Stomach (tissue), 4 donors: Measurements from ENCODE around the gene VMO1.

Source experiments
- EP300 ChIP-seq: sonication (generic); formaldehyde crosslinking; IDR thresholded peaks from one replicate; pipeline ENCODE4 v1.6.1; 2017; ENCODE audit warnings: antibody characterized with exemption
- POLR2A ChIP-seq, 4 donors: fragments of 450-650 bp; IDR thresholded peaks; one replicate each; pipeline ENCODE4 v1.6.1; 2016; ENCODE audit warnings: antibody characterized with exemption in 4 of 4, control low read depth in 2 of 4, mild to moderate bottlenecking in 1 of 4, moderate library complexity in 1 of 4
- POLR2AphosphoS5 ChIP-seq, 3 donors: sonication (generic); formaldehyde crosslinking; IDR thresholded peaks; one replicate each; pipeline ENCODE4 v1.6.1; 2016; ENCODE audit warnings: antibody characterized with exemption in 3 of 3
- TF ChIP-seq, protein P1 (sequence below), 7 experiments: fragments of 450-650 bp in 4 of 7; fragments of 200-600 bp in 3 of 7; sonication (generic) in 3 of 7; IDR thresholded peaks; one replicate each; pipeline ENCODE4 v1.5.1; 2016 to 2019; ENCODE audit warnings: antibody characterized with exemption in 7 of 7, control low read depth in 2 of 7, mild to moderate bottlenecking in 1 of 7

DNA sequence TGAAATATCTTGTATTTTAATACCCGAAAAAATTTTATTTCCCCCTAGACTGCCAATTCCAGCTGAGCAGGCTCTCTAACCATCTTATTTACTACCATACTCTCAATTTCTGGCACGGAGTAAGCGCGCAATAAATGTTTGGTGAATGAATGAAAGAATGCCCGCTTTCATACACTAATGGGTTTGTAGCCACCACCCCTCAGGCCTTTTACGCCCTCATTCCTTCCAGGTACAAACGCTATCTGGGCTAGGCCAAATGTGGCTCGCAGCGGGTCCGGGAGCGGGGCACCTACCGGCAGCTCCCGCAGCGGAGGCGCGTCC lies 20.3 kb upstream of the VMO1 start:
- TF ChIP-seq, protein P1, sequence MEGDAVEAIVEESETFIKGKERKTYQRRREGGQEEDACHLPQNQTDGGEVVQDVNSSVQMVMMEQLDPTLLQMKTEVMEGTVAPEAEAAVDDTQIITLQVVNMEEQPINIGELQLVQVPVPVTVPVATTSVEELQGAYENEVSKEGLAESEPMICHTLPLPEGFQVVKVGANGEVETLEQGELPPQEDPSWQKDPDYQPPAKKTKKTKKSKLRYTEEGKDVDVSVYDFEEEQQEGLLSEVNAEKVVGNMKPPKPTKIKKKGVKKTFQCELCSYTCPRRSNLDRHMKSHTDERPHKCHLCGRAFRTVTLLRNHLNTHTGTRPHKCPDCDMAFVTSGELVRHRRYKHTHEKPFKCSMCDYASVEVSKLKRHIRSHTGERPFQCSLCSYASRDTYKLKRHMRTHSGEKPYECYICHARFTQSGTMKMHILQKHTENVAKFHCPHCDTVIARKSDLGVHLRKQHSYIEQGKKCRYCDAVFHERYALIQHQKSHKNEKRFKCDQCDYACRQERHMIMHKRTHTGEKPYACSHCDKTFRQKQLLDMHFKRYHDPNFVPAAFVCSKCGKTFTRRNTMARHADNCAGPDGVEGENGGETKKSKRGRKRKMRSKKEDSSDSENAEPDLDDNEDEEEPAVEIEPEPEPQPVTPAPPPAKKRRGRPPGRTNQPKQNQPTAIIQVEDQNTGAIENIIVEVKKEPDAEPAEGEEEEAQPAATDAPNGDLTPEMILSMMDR (IDR thresholded peaks at IDR 0.05), result no peak
- no peak for TF ChIP-seq POLR2A (IDR thresholded peaks at IDR 0.05)
- no peak for TF ChIP-seq EP300
- TF ChIP-seq POLR2AphosphoS5 (IDR thresholded peaks at IDR 0.05), result no peak
